Tibial artery (tissue), 4 donors: ENCODE data around the gene PDE9A.

Experiments used
- DNase-seq, 2 donors: peaks; one replicate each; pipeline ENCODE4 v3.0.0-alpha.2; 2019
- H3K27ac ChIP-seq, 2 donors: fragments of 200-600 bp; sonication (generic) in 1 of 2; 1 replicate in 1 of 2; 2 replicates in 1 of 2; pipeline ENCODE4 v1.5.1; 2018 to 2019; ENCODE audit warnings: mild to moderate bottlenecking in 1 of 2
- H3K27me3 ChIP-seq, 2 donors: fragments of 200-600 bp; sonication (generic) in 1 of 2; one replicate each; pipeline versions ENCODE4 v1.5.1 to v1.6.0; 2016 to 2019
- H3K36me3 ChIP-seq, 3 donors: fragments of 200-600 bp; sonication (generic) in 2 of 3; one replicate each; pipeline ENCODE4 v1.5.1; 2016 to 2019; ENCODE audit warnings: mild to moderate bottlenecking in 2 of 3
- H3K4me1 ChIP-seq, 4 donors: fragments of 200-600 bp; sonication (generic) in 2 of 4; 1 replicate in 3 of 4; 2 replicates in 1 of 4; pipeline ENCODE4 v1.5.1; 2016 to 2019
- H3K4me3 ChIP-seq, 2 donors: fragments of 200-600 bp; sonication (generic) in 1 of 2; 1 replicate in 1 of 2; 2 replicates in 1 of 2; pipeline ENCODE4 v1.5.1; 2018 to 2019; ENCODE audit warnings: mild to moderate bottlenecking in 2 of 2
- H3K9me3 ChIP-seq, 3 donors: fragments of 200-600 bp; sonication (generic) in 1 of 3; one replicate each; pipeline ENCODE4 v1.5.1; 2016 to 2019
- CTCF ChIP-seq, 2 experiments: fragments of 200-600 bp in 1 of 2; fragments of 450-650 bp in 1 of 2; IDR thresholded peaks; one replicate each; pipeline ENCODE4 v1.5.1; 2017 to 2019; ENCODE audit warnings: antibody characterized with exemption in 2 of 2, mild to moderate bottlenecking in 1 of 2, moderate library complexity in 1 of 2
- intact Hi-C: fragments of 100-400 bp; cut with DNase I; formaldehyde crosslinking; loops from one replicate; pipeline ENCODE4 v1.15.0; 2023; ENCODE audit warnings: low total_unique reads

The PDE9A gene

GRCh38 chr21:42733874-42734273 lies 80.5 kb downstream of the PDE9A start:
- no peaks in the 10 kb centered on the region for H3K27me3 ChIP-seq
- H3K27ac ChIP-seq: no peak overlapping the region
- peaks cover 0 to 3% (median 0%) of the 10 kb centered on the region in 3 donors for H3K36me3 ChIP-seq
- H3K9me3 ChIP-seq: no peaks in the 10 kb centered on the region
- H3K4me3 ChIP-seq: no peak overlapping the region
- intact Hi-C loops: no loop called here
- TF ChIP-seq CTCF (IDR thresholded peaks at IDR 0.05): no peak
- DNase-seq: no peak
- H3K4me1 ChIP-seq: peaks cover 0 to 12% (median 3%) of the 10 kb centered on the region in 4 donors

GRCh38 chr21:42734323-42734971 lies 81.0 kb downstream of the PDE9A start:
- no peak for DNase-seq
- TF ChIP-seq CTCF (IDR thresholded peaks at IDR 0.05): no peak
- H3K27ac ChIP-seq: no peak overlapping the region
- peaks cover 0 to 3% (median 0%) of the 10 kb centered on the region in 3 donors for H3K36me3 ChIP-seq
- H3K27me3 ChIP-seq: no peaks in the 10 kb centered on the region
- intact Hi-C loops: no loop called here
- peaks cover 0 to 12% (median 3%) of the 10 kb centered on the region in 4 donors for H3K4me1 ChIP-seq
- H3K9me3 ChIP-seq: no peaks in the 10 kb centered on the region
- no peak overlapping the region for H3K4me3 ChIP-seq

- no peak overlapping the region for H3K27ac ChIP-seq
- no peak for DNase-seq
- intact Hi-C loops: no loop called here
These were observed 81.6 kb downstream of the PDE9A start for GRCh38 chr21:42735061-42735460.

GRCh38 chr21:42735944-42736343 lies 82.5 kb downstream of the PDE9A start:
- Histone ChIP-seq H3K36me3 (peaks cover 0 to 3% (median 0%) of the 10 kb centered on the region in 3 donors), H3K27me3 (no peaks in the 10 kb centered on the region), H3K4me1 (peaks cover 0 to 12% (median 3%) of the 10 kb centered on the region in 4 donors), H3K4me3 (no peak overlapping the region), H3K9me3 (no peaks in the 10 kb centered on the region), H3K27ac (no peak overlapping the region)
- intact Hi-C loops: no loop called here
- no peak for DNase-seq
- no peak for TF ChIP-seq CTCF (IDR thresholded peaks at IDR 0.05)

More at GRCh38 chr21:42735061-42735460, 81.6 kb downstream of the PDE9A start:
- no peak overlapping the region for H3K4me3 ChIP-seq
- H3K27me3 ChIP-seq: no peaks in the 10 kb centered on the region
- peaks cover 0 to 12% (median 3%) of the 10 kb centered on the region in 4 donors for H3K4me1 ChIP-seq
- H3K9me3 ChIP-seq: no peaks in the 10 kb centered on the region
- no peak for TF ChIP-seq CTCF (IDR thresholded peaks at IDR 0.05)
- peaks cover 0 to 3% (median 0%) of the 10 kb centered on the region in 3 donors for H3K36me3 ChIP-seq

- Histone ChIP-seq H3K4me1 (peaks cover 0 to 11% (median 2%) of the 10 kb centered on the region in 4 donors), H3K36me3 (peaks cover 0 to 3% (median 0%) of the 10 kb centered on the region in 3 donors), H3K9me3 (no peaks in the 10 kb centered on the region), H3K4me3 (no peak overlapping the region), H3K27me3 (no peaks in the 10 kb centered on the region), H3K27ac (no peak overlapping the region)
- intact Hi-C loops: no loop called here
- TF ChIP-seq CTCF (IDR thresholded peaks at IDR 0.05): no peak
- DNase-seq: no peak
These were observed 83.4 kb downstream of the PDE9A start for GRCh38 chr21:42736646-42737350.
